HG02759 (cell line): ENCODE results near the gene EMC9.

ENCODE experiments used
- ATAC-seq: cut with Tn5 transposase; IDR thresholded peaks from one replicate; pipeline ENCODE4 v1.9.1; 2021; ENCODE audit warnings: mild to moderate bottlenecking, moderate library complexity; ENCODE audit not compliant: unreplicated experiment

Gene EMC9

DNA sequence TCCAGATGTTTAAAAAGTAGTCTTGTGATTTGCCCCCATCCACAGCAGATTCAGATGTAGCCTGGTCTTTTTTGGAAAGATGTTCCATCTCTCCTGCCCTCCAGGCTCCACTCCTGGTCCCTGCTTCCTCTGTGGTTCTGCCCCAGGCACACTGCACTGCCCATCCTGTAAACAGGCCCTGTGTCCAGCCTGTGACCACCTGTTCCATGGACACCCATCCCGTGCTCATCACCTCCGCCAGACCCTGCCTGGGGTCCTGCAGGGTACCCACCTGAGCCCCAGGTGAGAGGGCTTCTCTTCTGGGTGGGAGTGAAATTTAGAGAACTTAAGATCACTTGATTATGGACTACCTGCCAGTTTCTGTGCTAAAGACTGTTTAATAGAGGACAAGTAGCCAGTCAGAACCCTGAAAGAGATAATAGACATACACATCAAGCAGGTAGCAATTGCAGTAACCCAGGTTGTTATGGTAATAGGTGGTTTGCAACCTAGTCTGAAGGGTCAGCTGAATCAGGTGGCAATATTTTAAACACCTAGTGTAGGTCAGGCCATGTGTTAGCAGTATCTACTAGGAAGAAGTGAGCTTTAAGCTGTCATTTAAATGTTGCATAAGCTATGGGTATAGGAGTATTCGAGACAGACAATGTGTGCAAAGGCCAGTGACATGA lies 8.0 kb upstream of the EMC9 start:
- ATAC-seq = no peak

DNA sequence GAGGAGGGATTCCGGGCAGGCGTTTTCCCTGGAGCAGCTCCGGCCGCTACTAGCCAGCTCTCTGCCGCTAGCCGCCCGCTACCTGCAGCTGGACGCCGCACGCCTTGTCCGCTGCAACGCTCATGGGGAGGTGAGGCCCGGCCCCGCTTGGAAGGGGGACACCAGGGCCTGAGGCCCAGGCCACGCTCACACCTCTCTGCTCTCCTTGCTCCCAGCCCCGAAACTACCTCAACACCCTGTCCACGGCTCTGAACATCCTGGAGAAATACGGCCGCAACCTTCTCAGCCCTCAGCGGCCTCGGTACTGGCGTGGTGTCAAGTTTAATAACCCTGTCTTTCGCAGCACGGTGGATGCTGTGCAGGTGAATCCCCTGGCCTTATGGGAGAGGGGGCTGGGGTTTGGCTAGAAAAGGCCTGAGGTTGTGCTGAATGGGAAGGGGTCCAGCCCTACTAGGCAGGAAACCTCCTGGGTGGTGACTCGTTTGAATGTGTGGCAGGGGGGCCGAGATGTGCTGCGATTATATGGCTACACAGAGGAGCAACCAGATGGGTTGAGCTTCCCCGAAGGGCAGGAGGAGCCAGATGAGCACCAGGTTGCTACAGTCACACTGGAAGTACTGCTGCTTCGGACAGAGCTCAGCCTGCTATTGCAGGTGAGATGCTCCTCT lies 6.5 kb upstream of the EMC9 start:
- ATAC-seq = no peak

DNA sequence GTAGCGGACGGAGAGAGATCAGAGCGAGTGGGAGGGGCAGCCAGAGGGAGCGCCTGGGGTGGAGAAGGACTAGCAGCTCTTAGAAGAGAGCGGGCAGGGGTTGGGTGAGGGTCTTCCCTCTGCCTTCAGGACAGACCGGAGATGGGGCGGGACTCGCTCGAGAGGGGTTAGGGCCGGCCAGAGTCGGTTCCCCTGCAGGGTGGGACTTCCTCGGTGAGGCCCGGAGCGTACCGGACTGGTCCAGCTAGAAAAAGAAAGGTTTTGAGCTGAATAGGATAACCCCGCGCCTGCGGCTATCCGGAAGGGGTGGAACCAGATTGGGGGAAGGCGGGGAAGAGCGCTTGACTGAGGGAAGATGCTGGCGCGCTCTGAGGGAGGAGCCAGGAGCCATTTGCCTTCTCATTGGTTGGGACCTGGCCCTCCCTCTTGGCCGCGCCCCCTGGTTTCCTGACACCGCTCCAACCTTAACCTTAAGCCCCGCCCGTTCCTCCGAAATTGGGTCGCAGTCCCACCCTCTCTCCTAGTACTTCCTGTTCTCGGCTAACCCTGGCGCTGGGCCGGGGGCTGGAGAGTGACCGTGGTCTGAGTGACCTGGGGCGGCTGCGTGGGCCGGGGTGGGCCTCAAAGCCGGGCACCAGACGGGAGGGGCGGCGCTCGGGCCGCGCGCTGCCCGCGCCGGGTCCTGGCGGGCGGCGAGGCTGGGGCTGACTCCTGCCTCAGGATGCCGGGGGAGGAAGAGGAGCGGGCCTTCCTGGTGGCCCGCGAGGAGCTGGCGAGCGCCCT lies 5.8 kb upstream of the EMC9 start, which contains the start of gene RNF31:
Gene RNF31, plus strand, starts transcription at position 521 of the 783 bp plus-strand sequence. Its CDS starts 201 bp downstream, at position 722.
- peak; percentile 86 for ATAC-seq

DNA sequence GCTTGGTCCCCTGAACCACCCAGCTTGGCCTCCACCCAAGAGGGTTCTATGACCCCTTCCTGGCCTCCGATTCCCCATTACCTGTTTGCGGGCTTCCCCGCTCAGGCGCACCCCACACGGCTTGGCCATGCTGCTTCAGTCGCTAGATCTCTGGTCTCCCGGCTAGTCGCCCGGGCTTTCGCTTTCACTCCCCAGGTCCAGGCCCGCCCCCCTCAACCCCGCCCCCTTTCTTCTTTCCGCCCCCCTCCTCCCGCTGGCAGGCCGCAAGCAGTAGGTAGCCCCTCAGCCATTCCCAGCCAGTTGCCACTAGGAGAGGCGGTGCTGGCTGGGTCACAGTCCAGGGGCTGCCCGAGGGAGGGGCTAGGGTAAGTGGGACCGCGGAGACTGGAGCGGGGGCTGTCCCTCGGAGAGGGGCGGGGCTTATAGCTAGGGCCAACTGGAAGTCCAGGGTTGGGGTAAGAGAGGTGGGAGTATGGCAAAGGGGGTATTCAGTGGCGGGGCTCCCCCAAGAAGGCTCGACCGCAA lies 5.1 kb upstream of the EMC9 start, which contains the start of gene PSME2:
Gene PSME2, minus strand, starts transcription at position 158 of the 525 bp plus-strand sequence. Its CDS starts 29 bp downstream, at position 129.
- peak; percentile 58 for ATAC-seq

DNA sequence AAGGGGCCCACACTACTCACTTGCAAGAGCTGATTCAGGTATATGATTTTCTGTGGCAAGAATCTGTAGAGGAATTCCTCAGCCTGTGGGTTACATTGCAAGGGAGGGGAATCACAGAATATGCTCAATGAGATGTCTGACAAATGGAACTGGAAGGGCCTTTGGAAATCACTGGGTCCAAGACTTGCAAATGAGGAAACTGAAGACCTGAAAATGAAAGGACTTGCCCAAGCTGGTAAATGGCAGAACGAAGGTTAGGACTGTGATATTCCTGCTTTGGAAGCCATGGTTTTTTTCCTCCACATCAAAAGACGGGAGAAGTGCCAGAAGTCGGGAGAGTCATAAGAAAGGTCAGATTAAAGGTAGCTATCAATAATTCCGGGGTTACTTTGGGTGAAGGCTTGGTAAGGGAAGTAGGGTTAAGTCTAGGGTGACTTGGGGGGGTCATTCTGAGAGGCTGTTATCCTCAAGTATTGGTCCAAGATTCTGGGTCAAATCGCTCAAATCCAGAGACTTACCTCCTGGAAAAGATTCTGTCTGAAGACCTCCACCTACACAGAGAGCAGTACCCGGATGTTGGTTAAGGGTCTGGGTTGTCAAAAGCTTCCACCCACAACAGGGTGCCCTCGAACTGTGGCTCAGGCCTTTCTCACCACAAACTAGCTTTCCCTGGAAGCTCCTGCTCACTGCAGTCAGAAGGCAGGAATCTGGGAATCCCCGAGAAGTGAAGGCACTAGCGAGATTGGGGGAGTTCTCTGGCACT lies 4.5 kb upstream of the EMC9 start:
- ATAC-seq = no peak

DNA sequence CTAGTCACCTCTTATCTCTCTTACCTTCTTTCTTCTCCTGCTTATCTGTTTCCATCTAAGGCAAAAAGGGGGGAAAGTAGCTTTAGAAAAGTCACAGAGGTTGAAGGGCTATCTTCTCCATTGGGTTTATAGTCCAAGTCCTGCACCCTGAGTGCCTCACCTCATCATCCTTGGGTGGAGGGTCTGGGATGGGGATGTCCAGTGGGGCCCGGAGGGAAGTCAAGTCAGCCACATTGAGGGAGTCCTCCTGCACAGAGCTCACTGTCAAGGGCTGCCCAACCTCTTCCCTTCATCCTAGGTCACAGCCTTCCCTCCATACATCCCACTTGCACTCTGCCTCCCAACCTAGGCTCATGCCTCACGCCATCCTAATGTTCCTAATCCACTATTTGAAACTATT lies 3.8 kb upstream of the EMC9 start:
- ATAC-seq = no peak

DNA sequence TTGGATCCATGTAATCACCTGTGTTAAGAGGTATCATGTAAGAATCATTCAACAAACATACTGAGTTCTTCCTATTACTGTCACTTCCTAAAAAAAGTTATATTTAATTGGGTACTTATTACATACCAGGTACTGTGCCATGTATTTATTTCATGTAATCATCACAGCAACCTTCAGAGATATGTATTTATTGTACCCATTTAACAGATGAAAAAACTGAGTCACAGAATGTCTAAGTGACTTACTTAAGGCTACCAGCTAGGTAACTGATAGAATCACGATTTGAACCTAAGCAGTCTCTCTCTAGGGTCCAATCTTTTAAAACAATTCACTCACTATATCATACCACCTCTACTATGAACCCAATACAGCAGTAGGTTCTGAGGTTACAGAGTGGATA lies 3.1 kb upstream of the EMC9 start:
- ATAC-seq = no peak

DNA sequence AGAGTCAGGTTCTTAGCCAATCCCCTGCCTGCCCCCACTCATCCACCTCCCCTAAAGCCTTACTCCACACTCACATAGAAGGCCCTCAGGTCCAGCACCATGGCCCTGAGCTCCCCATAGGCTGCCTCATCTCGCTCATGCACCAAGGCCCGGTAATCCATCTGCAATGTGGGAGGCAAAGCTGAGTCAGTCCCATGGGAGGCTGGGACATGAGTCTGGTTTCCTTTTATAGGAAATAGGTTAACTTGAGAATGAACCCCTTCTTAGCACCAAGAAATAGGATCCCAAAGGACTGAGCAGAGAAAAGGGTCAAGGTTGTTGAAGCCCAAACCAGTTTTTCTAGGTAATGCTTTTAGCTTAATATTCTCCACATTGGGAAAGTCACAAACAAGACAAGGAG lies 2.1 kb upstream of the EMC9 start:
- ATAC-seq = no peak

DNA sequence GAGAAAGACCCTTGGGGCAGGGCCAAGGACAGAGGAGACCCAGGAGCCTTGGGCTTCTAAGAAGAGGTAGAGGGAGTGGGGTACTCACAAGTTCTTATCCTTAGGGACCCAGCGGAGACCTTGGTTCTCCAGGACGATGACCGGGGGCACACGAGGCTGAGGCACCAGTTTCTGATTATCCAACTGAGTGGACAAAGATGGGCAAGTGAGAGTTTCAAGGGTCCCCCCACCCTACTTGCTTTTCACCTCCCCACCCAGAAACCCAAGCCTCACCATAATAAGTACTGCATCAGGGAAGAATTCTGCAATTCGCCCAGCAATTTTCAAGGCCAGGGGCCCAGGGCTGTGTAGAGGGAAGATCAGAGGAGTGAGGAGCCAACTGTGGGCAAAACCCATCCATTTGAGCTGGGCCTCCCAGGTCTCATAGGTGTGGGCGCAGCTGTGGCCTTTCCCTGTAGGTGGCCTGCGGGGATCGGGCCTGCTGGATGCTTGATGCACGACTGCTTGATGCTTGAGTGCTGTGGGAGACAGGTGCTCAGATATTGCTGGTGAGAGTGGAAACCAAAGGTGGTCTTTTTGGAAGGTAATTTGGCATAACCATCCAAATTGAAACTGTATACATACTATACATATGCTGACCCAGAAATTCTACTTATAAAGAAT lies 2.0 kb downstream of the EMC9 start:
- ATAC-seq = no peak

DNA sequence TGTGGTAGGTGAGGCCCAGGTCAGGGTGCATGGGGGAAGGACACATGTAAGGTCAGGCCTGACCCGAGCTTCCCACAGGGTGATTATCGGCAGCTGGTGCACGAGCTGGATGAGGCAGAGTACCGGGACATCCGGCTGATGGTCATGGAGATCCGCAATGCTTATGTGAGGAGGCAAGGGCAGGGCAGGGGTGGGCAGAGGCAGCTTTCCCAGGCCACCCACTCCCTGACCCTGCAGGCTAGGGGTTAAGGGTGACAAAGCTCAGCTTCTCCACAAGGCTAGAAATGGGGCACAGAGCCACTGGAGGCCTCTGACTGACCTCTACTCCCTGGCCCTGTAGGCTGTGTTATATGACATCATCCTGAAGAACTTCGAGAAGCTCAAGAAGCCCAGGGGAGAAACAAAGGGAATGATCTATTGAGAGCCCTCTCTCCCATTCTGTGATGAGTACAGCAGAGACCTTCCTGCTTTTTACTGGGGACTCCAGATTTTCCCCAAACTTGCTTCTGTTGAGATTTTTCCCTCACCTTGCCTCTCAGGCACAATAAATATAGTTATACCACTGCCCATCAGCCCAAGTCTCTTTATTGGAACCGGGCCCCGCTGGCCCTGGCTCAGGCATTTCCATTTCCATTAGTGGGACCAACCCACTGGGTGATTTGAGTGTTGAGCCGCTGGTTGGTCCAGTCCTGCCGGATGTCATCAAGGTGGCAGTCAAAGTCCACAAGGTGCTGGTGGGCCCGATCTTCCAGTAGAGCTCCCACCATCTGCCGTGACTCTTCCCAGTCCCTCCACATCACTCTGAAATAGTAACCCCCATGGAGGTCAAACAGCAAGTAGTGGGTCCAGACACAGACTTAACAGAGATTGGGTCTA lies 2.8 kb downstream of the EMC9 start:
- no peak for ATAC-seq

DNA sequence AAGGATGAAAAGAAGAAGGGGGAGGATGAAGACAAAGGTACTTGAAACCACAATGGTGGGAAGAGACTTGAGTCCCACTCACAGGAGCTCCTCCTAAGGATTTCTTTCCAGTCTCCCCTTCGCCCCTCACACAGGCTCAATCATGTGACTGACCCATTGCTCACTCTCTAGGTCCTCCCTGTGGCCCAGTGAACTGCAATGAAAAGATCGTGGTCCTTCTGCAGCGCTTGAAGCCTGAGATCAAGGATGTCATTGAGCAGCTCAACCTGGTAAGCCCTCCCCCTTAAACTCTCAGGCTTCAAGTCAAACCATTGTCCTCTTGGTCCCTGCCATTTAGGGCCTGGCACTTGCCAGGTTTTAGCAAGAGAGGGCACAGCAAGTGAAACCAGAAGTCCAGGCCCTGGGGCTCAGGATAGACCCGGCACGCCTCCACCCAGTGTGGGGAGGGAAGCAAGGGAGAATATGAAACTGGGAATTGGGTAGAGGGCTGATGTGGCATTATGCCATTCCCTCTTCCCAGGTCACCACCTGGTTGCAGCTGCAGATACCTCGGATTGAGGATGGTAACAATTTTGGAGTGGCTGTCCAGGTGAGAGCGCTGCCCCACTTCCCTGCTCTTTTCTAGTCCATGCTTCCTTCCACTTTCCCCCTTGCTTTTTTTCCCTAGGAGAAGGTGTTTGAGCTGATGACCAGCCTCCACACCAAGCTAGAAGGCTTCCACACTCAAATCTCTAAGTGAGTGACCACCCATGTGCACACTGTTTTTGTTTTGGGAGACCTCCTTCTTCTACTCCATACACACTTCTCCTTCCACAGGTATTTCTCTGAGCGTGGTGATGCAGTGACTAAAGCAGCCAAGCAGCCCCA lies 3.6 kb downstream of the EMC9 start:
- ATAC-seq = no peak

DNA sequence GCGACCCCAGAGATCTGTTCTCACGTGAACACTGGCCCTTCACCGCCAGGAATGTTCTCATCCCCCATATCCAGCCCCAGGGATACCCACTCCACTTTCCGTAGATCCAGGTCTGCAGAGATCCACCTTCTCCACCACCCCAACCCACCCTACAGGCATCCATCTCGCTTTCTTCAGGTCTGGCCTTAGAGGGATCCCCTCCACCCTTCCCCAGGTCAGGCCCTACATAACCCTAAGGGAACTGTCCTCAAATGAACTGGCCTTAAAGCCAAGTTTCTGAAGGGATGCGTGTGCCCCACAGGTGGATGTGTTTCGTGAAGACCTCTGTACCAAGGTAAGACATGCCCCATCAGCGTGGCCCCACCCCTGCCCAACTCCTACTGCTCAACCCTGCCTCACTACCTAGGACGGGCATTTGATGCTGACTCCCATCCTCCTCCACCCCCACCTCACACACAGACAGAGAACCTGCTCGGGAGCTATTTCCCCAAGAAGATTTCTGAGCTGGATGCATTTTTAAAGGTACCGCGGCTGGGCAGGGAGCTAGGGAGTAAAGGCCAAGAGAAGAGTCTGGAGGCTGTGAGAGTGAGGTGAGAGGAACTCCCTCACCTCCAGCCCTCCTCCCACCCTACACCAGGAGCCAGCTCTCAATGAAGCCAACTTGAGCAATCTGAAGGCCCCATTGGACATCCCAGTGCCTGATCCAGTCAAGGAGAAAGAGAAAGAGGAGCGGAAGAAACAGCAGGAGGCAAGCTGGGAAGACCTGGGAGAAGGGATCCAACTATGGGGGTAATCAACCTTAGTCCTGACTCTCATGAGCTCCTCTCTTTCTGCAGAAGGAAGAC lies 4.5 kb downstream of the EMC9 start:
- no peak for ATAC-seq

DNA sequence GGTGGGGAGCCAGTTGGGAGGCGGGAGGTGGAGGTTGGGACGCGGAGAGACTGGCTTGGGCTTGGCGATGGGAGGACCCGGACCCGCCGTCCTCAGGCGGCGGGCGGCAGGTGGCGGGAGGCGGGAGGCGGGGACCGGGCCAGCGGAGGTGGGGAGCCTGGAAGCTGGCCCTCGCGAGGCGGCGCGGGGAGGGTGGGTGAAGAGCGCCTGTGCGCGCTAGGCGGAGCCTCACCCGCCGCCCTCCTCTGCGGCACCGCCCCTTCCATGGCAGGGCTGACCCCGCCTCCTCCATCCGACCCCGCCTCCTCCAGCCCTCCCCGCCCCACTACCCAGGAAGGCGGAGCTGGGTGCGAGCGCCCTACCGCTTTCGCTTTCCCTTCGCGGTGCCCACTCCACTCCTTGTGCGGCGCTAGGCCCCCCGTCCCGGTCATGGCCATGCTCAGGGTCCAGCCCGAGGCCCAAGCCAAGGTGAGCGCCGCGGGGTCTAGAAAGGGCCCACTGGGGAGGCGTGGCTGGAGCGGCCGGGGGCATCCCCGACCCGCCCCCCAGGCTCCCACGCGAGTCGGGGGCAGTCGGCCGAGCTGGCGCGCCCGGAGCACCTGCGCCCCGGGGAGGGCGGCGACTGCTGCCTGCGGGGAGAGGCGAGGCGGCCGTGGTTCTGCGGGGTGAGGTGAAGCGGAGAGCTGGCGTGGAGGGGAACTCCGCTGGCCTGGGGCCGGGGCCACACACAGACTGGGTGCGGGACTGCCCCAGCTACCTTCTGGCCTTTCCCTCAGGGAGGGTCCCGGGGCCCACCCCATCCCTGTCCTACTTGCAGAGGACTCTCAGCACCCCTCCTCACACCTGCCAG lies 5.3 kb downstream of the EMC9 start, which contains the start of gene PSME1:
Gene PSME1, plus strand, starts transcription at position 361 of the 850 bp plus-strand sequence. Its CDS starts 69 bp downstream, at position 430.
- ATAC-seq = peak; percentile 87

DNA sequence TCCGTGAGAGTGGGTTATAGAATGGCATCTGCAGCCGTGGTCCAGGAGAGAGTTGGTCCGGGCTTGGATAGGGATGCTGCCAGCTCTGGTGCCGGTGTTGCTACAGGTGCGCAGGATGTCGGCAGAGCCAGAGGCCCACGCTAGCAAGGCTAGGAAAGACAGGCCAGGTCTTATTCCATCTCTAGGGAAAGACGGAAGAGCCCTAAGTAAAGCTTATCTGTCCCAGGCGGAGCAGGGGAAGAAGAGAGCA lies 5.9 kb downstream of the EMC9 start:
- ATAC-seq = no peak

DNA sequence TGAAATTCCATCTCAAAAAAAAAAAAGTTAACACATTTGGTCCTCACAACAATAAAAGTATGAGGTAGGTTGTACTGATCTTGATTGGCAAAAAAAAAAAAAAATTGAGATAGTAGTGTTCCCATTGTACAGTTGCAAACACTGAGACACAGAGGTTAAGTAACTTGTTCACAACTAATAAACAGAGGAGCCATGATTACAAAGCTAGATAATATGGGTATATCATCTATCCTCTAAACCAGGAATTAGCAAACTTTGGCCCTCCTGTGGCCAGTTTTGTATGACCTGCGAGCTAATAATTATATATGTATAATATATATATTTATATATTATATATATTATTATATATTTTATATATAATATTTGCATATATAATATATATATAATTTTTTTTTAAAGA lies 7.7 kb downstream of the EMC9 start:
- no peak for ATAC-seq

DNA sequence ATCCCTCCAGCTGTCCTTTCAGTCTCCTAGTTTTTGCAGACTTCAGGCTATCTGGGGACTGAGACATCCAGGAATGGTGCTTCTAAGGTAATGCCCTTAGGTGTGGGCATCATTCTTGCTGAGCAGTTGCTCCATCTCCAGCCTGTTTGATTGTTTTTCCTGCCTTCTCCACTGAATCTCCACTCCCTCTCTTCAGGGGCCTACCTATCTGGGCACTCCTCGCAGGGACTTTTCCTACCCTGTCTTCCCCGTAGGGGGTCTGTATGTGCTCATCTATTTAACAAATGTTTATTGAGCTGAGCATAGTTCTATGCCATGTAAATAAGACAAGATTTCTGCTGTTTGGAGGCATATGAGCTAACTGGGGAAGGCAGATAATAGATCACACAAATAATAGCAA lies 8.4 kb downstream of the EMC9 start:
- no peak for ATAC-seq
